HUES6 (cell line): Measurements from ENCODE around the gene IL12RB2.
"Not testable (repeated sequence)": the region's sequence is repeated elsewhere in the genome, so short reads cannot be mapped to it uniquely, and the experiment has no call there.

Experiments used
- H3K27ac ChIP-seq: 2 replicates; pipeline ENCODE4 v1.7.0; 2013; ENCODE audit warnings: low read depth, mild to moderate bottlenecking, low read length, inconsistent platforms
- H3K27me3 ChIP-seq: 2 replicates; pipeline ENCODE4 v1.6.1; 2013; ENCODE audit warnings: low read length; ENCODE audit not compliant: control insufficient read depth, insufficient read depth
- H3K36me3 ChIP-seq: 2 replicates; pipeline ENCODE4 v1.6.1; 2013; ENCODE audit warnings: low read length; ENCODE audit not compliant: control insufficient read depth, insufficient read depth
- H3K4me1 ChIP-seq: 2 replicates; pipeline ENCODE4 v1.6.1; 2013; ENCODE audit warnings: low read length; ENCODE audit not compliant: control insufficient read depth, insufficient read depth
- H3K4me3 ChIP-seq: 2 replicates; pipeline ENCODE4 v1.5.1; 2013; ENCODE audit warnings: low read depth, low read length
- H3K9ac ChIP-seq: one replicate; pipeline ENCODE4 v1.6.1; 2013; ENCODE audit warnings: mild to moderate bottlenecking, low read length
- H3K9me3 ChIP-seq: 2 replicates; pipeline ENCODE4 v1.6.1; 2013; ENCODE audit warnings: low read depth, low read length; ENCODE audit not compliant: control insufficient read depth, insufficient read depth

Gene IL12RB2

DNA sequence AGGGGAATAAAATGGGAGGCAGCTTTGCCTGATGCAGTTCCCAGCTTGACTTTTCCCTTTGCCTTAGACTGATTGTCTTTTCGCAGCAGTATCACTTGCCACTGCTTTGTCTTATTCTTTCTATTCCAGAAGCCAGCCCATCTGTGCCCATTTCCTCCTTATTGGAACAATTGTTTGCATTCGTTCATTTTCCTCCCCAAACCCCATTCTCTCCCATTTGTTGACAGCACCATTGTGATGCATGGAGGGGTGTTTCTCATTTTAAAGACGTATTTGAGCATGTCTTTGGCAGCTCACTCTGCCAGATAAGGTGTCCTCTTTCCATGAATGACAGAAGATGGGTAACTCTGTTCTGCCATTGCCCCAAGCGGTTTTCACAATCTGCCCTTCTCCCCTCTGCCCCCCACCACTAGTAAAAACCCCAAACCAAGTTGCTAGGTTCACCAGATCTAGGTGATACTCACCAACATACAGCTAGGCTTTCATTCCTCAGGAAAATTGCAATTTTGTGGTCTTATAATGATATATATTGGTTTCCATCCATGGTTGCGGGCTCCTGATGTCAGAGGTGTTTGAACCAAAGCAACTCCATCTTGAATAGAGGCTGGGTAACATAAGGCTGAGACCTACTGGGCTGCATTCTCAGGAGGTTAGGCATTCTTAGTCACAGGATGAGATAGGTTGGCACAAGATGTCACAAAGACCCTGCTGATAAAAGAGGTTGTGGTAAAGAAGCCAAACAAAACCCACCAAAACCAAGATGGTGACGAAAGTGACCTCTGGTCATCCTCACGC is 91.7 kb downstream of the IL12RB2 start:
- H3K36me3 ChIP-seq: peaks cover 13% of the 10 kb centered on the region; the same call in 1 of the 2 replicates
- H3K4me1 ChIP-seq: peaks cover 25% of the 10 kb centered on the region
- no peak overlapping the region for H3K9ac ChIP-seq
- H3K27ac ChIP-seq: no peak overlapping the region
- H3K4me3 ChIP-seq: no peak overlapping the region
- no peaks in the 10 kb centered on the region for H3K9me3 ChIP-seq
- H3K27me3 ChIP-seq: no peaks in the 10 kb centered on the region

DNA sequence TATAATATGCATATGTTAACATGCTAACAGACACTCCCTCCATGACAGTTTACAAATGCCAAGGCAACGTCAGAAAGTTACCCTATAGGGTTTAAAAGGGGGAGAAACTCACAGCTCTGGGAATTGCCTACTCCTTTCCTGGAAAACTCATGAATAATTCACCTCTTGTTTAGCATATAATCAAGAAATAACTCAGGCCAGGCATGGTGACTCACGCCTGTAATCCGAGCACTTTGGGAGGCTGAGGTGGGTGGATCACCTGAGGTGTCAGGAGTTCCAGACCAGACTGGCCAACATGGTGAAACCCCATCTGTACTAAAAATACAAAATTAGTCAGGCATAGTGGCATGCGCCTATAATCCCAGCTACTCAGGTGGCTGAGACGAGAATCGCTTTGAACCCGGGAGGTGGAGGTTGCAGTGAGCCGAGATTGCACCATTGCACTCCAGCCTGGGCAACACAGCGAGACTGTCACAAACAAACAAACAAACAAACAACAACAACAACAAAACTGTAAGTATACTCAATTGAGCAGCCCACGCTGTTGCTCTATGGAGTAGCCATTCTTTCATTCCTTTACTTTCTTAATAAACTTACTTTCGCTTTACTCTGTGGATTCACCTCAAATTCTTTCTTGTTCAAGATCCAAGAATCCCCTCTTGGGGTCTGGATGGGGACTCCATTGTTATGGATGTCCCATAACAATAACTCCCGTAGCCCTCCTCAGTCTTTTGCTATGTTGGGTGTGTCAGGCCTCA is 92.5 kb downstream of the IL12RB2 start:
- H3K27ac ChIP-seq, H3K27me3 ChIP-seq, H3K9ac ChIP-seq, H3K9me3 ChIP-seq, H3K4me3 ChIP-seq: not testable (repeated sequence)
- peaks cover 17% of the 10 kb centered on the region; the same call in 1 of the 2 replicates for H3K36me3 ChIP-seq
- peaks cover 25% of the 10 kb centered on the region for H3K4me1 ChIP-seq

DNA sequence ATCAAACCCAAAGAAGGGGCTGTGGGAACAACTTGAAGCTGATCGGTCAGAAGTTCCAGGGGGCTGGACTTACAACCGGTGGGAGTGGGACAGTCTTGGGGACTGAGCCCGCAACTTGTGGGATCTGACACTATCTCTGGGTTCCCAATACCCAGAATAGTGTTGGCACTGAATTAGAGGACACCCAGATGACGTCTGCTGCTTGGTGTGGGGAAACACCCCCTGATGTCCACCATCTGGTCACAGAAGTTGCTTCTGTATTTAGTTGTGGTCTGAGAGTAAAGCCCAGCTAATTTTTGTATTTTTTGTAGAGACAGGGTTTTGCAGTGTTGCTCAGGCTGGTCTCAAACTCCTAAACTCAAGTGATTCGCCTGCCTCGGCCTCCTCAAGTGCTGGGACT is 93.8 kb downstream of the IL12RB2 start:
- Histone ChIP-seq H3K9me3 (no peaks in the 10 kb centered on the region), H3K27ac (no peak overlapping the region), H3K4me3 (no peak overlapping the region), H3K4me1 (peaks cover 27% of the 10 kb centered on the region), H3K36me3 (peaks cover 8% of the 10 kb centered on the region; the same call in 1 of the 2 replicates), H3K9ac (no peak overlapping the region), H3K27me3 (no peaks in the 10 kb centered on the region)

DNA sequence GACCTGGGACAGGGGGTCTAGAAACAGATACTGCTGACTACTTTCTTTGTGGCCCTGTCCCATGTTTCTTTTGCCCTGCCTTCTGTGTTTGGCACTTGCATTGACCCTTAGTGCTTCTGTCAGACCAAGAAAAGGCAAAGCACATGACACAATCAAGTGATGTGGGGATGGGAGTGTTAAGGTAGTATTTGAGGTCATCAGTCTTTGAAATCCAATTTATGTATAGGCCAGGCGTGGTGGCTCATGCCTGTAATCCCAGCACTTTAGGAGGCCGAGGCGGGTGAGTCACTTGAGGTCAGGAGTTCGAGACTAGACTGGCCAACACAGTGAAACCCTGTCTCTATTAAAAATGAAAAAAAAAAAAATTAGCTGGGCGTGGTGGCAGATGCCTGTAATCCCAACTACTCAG is 96.5 kb downstream of the IL12RB2 start:
- no peak overlapping the region for H3K4me3 ChIP-seq
- H3K27ac ChIP-seq: no peak overlapping the region
- no peak overlapping the region for H3K9ac ChIP-seq
- peaks cover 17% of the 10 kb centered on the region for H3K4me1 ChIP-seq
- H3K9me3 ChIP-seq: no peaks in the 10 kb centered on the region
- peaks cover 4% of the 10 kb centered on the region for H3K36me3 ChIP-seq
- H3K27me3 ChIP-seq: no peaks in the 10 kb centered on the region

DNA sequence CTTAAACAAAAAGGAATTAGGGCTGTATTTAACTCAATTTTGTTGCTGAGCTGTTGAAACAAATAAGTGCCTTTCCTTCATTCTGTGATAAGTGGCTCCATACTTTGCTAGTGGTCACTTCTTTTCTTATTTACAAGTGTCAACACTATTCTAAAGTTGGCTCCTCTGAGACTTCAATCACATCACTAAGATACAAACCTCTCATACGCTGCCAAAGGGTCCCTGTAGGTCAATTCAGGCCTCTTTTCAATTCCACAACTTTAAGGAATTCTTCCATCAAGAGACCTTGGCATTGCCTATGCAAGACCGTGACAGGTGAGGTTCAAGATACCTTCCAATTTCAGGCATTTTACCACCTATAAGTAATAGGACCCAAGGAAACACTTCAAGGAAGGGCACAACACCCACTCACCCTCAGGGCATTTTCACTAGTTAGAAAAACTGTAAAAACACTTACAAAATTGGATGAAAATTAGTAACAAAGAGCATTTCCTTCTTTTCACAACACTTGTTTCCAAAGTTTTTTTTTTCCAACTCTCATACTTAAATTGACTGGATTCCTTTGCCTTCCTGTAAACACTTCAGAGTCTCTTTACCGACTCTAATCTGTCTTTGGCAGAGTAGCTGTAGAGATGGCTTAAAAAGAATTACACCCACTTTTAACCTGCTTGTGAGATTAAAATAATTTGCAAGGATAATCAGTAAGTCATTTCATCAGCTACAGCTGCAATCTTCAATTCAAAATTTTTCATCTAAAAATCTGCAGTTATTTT is 98.0 kb downstream of the IL12RB2 start:
- 0 out of 2 replicates have a peak, but pooled peaks cover 3% of the 10 kb centered on the region for H3K4me1 ChIP-seq
- no peak overlapping the region for H3K9ac ChIP-seq
- no peak overlapping the region for H3K4me3 ChIP-seq
- no peaks in the 10 kb centered on the region for H3K27me3 ChIP-seq
- H3K27ac ChIP-seq: no peak overlapping the region
- peaks cover 18% of the 10 kb centered on the region for H3K36me3 ChIP-seq
- no peaks in the 10 kb centered on the region for H3K9me3 ChIP-seq

DNA sequence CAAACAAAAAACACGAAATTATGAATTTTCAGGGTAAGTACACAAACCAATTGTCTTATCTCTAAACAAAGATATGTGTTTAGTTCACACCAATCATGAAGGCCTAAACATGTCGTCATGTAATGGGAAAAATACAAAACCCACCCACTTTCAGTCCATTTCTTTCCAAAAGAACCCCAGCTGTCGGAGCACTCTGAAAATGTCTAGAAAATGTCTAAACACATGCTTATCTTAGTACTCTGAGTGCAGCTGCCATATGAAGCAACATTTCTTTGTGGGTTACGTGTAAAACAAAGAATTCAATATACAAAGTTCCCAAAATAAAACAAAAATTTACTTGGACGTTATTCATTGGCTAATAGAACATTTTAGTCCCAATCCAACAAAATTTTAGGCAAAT is 99.8 kb downstream of the IL12RB2 start:
- no peaks in the 10 kb centered on the region for H3K9me3 ChIP-seq
- H3K9ac ChIP-seq: no peak overlapping the region
- peaks cover 35% of the 10 kb centered on the region for H3K36me3 ChIP-seq
- 0 out of 2 replicates have a peak, but pooled peaks cover 2% of the 10 kb centered on the region for H3K4me1 ChIP-seq
- H3K27ac ChIP-seq: no peak overlapping the region
- H3K4me3 ChIP-seq: no peak overlapping the region
- H3K27me3 ChIP-seq: no peaks in the 10 kb centered on the region

DNA sequence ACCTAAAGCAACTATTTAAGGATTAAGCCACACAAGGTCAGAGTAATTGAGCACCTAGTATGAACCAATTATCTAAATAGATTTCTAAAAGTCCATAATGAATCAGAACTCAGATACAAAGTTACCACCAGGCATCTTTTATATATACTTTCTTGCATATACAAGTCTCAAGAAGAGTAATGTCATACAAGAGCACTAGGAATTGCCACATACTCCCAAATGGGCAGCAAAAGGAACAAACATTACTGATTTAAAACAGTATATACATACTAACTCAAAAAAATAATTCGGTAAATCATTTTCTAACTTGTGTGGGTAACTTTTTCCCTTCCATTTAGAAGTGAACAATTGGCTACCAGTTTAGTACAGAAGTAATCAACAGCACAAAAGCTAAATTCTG is 100.5 kb downstream of the IL12RB2 start:
- Histone ChIP-seq H3K27ac (no peak overlapping the region), H3K9me3 (no peaks in the 10 kb centered on the region), H3K4me1 (0 out of 2 replicates have a peak, but pooled peaks cover 2% of the 10 kb centered on the region), H3K27me3 (no peaks in the 10 kb centered on the region), H3K36me3 (peaks cover 40% of the 10 kb centered on the region), H3K9ac (no peak overlapping the region), H3K4me3 (no peak overlapping the region)

DNA sequence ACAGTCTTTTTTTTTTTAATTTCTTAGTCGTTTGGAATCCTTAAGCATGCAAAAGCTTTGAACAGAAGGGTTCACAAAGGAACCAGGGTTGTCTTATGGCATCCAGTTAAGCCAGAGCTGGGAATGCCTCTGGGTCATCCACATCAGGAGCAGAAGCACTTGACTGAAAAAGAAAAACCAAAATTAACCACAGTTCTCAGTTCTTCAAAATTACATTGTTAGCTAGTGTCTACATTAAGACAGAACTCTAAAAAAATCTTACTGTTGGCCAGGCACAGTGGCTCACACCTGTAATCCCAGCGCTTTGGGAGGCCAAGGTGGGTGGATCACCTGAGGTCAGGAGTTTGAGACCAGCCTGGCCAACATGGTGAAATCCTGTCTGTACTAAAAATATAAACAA is 105.4 kb downstream of the IL12RB2 start:
- not testable (repeated sequence) for H3K4me1 ChIP-seq, H3K27me3 ChIP-seq, H3K9ac ChIP-seq, H3K27ac ChIP-seq, H3K9me3 ChIP-seq, H3K4me3 ChIP-seq
- peaks cover 86% of the 10 kb centered on the region for H3K36me3 ChIP-seq

DNA sequence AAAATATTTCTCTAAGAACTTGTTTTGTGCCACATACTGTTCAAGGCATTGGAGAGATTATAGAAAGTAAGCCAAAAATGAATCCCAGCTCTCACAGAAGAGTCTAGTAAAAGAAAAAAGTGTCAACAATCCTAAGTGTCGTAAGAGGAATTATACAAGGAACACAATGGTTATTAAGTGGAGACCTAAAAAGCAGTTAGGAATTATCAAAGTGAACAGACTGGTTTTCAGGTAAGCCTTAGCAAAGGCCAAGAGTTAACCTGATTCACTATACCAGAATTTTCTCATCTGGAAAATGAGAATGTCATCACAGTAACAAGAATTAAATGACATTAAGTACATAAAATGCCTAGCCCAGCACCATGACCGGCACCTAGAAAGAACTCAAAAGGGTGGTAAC is 106.9 kb downstream of the IL12RB2 start:
- peaks cover 97% of the 10 kb centered on the region for H3K36me3 ChIP-seq
- no peak overlapping the region for H3K27ac ChIP-seq
- no peak overlapping the region for H3K4me3 ChIP-seq
- no peaks in the 10 kb centered on the region for H3K4me1 ChIP-seq
- H3K27me3 ChIP-seq: no peaks in the 10 kb centered on the region
- no peaks in the 10 kb centered on the region for H3K9me3 ChIP-seq
- no peak overlapping the region for H3K9ac ChIP-seq

DNA sequence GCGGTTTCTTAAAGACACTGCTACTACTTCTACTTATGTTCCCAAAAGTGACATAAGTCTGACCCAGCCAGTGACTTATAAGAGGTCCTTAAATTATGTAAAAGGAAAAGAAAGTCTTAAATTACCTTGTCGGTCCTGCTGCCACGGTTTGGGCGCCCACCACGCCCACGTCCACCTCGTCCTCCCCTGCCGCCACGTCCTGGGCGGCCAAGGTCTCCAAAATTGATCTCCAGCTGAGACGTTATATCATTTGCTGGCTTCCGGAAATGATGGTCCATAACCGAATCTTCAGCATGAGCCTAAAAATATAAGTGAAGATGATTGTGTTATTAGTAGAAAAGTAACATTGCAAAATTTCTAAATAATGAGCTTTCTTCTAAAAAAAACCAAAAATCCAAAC is 107.4 kb downstream of the IL12RB2 start:
- Histone ChIP-seq H3K9me3 (no peaks in the 10 kb centered on the region), H3K27me3 (no peaks in the 10 kb centered on the region), H3K36me3 (peaks cover 97% of the 10 kb centered on the region)

DNA sequence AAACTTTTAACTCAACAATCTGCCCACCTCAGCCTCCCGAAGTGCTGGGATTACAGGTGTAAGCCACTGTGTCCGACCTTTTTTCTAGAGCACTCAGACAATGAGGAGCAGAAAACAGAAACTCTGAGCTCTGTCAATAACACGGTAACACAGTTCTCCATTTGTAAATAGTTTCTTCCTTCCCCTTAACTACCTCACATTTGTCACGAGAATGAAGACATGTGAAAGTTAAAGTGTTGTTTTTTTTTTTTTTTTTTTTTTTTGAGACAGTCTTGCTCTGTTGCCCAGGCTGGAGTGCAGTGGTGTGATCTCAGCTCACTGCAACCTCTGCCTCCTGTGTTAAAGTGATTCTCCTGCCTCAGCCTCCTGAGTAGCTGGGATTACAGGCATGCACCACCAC is 110.1 kb downstream of the IL12RB2 start:
- H3K4me1 ChIP-seq, H3K27me3 ChIP-seq, H3K4me3 ChIP-seq, H3K27ac ChIP-seq, H3K9ac ChIP-seq, H3K9me3 ChIP-seq: not testable (repeated sequence)
- H3K36me3 ChIP-seq: peaks cover 100% of the 10 kb centered on the region

More for the DNA sequence above, 107.4 kb downstream of the IL12RB2 start:
- no peak overlapping the region for H3K4me3 ChIP-seq
- H3K27ac ChIP-seq: no peak overlapping the region
- H3K4me1 ChIP-seq: no peaks in the 10 kb centered on the region
- H3K9ac ChIP-seq: no peak overlapping the region
